HUES6 (cell line): ENCODE results near the gene GPATCH8.

Experiments used
- H3K27ac ChIP-seq: 2 replicates; pipeline ENCODE4 v1.7.0; 2013; ENCODE audit warnings: low read depth, mild to moderate bottlenecking, low read length, inconsistent platforms
- H3K27me3 ChIP-seq: 2 replicates; pipeline ENCODE4 v1.6.1; 2013; ENCODE audit warnings: low read length; ENCODE audit not compliant: control insufficient read depth, insufficient read depth
- H3K36me3 ChIP-seq: 2 replicates; pipeline ENCODE4 v1.6.1; 2013; ENCODE audit warnings: low read length; ENCODE audit not compliant: control insufficient read depth, insufficient read depth
- H3K4me1 ChIP-seq: 2 replicates; pipeline ENCODE4 v1.6.1; 2013; ENCODE audit warnings: low read length; ENCODE audit not compliant: control insufficient read depth, insufficient read depth
- H3K4me3 ChIP-seq: 2 replicates; pipeline ENCODE4 v1.5.1; 2013; ENCODE audit warnings: low read depth, low read length
- H3K9ac ChIP-seq: one replicate; pipeline ENCODE4 v1.6.1; 2013; ENCODE audit warnings: mild to moderate bottlenecking, low read length
- H3K9me3 ChIP-seq: 2 replicates; pipeline ENCODE4 v1.6.1; 2013; ENCODE audit warnings: low read depth, low read length; ENCODE audit not compliant: control insufficient read depth, insufficient read depth

GPATCH8 gene

DNA sequence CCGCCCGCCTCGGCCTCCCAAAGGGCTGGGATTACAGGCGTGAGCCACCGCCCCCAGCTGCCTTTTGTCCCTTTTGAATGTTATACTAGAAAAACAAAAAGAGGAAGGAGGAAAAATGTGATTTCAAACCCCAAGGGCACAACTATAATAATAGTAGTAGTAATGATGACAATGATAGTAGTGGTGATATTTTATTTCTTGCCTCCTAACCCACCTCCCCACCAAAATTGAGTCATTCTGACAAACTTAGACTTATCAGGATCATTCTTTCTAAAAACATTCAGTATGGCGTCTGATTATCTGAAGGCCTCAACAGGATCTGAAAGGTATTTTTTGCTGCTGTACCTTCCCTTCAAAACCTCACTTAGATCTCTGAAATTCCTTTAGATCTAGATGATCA, 13.6 kb downstream of the GPATCH8 start:
- Histone ChIP-seq H3K36me3 (peaks cover 16% of the 10 kb centered on the region), H3K4me1 (no peaks in the 10 kb centered on the region), H3K9me3 (no peaks in the 10 kb centered on the region), H3K27ac (no peak overlapping the region), H3K4me3 (no peak overlapping the region), H3K9ac (no peak overlapping the region), H3K27me3 (no peaks in the 10 kb centered on the region)

DNA sequence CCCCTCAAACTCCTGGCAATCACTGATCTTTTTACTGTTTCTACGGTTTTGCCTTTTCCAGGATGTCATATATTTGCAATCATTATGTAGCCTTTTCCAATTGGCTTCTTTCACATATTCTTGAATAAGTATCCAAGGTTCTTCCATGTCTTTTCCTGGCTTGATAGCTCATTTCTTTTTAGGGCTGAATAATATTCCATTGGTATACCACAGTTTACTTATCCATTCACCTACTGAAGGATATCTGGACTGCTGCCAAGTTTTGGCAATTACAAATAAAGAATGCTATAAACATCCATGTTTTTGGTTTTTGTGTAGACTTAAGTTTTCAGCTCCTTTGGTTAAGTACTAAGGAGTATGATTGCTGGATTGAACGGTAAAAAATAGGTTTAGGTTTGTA, 16.0 kb downstream of the GPATCH8 start:
- no peak overlapping the region for H3K27ac ChIP-seq
- H3K9me3 ChIP-seq: no peaks in the 10 kb centered on the region
- no peak overlapping the region for H3K9ac ChIP-seq
- no peak overlapping the region for H3K4me3 ChIP-seq
- no peaks in the 10 kb centered on the region for H3K4me1 ChIP-seq
- no peaks in the 10 kb centered on the region for H3K27me3 ChIP-seq
- H3K36me3 ChIP-seq: peaks cover 12% of the 10 kb centered on the region

DNA sequence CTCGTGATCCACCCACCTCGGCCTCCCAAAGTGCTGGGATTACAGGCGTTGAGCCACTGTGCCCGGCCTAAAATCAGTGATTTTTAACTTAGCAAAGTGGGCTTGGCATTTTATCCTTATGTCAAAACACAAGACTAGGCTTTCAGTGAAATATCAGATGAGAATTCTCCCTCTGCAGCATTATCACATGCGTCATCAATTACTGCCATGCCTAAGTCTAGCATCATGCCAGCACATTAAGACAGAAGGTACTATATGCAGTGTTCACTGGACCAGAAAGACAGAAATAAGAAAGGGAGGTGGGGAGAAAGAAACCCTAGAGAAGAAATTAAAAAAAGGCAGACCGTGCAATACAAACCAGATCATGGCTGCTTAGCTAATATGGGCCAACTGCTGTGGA, 29.8 kb downstream of the GPATCH8 start:
- H3K4me3 ChIP-seq: no peak overlapping the region

DNA sequence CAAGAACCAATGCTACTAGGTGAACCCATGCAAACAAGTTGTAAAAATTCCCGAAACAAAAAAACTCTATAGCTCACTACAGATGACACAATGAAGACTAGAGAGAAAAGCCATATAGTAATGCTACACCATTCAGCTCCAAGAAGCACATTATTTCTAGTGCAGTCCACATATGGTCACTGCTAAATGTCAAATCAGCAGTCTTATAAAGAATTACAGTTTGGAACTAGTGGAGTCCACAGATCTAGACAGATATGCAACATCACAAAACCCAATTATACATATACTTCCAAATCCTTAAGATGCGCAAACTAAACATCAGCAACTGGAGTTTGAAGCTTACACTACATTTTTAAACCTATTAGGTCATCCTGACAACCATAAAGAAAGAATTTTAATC, 33.5 kb downstream of the GPATCH8 start:
- no peaks in the 10 kb centered on the region for H3K4me1 ChIP-seq

More for the DNA sequence above, 29.8 kb downstream of the GPATCH8 start:
- H3K9me3 ChIP-seq: no peaks in the 10 kb centered on the region
- H3K4me1 ChIP-seq: no peaks in the 10 kb centered on the region
- no peak overlapping the region for H3K27ac ChIP-seq
- no peak overlapping the region for H3K9ac ChIP-seq
- H3K36me3 ChIP-seq: peaks cover 12% of the 10 kb centered on the region
- no peaks in the 10 kb centered on the region for H3K27me3 ChIP-seq

DNA sequence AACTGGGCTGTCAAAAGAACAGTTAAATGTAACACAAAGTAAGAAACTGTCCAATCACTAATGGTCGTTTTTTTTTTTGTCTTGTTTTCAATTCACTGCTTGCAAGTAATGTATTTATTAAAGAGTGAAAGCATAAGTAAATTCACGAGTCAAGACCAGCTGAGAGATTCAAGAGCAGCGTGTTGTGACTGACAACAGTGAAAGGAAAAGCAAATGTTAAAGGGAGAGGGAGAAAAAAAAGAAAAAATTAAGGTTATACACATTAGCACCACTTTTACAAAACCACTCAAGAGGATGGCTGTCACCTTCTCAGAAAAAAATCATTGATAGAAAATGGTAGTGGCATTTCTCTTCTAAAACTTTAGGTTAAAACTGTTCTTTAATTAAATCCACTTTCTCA, 36.1 kb downstream of the GPATCH8 start:
- Histone ChIP-seq H3K9ac (no peak overlapping the region), H3K9me3 (no peaks in the 10 kb centered on the region), H3K36me3 (peaks cover 21% of the 10 kb centered on the region), H3K27ac (no peak overlapping the region), H3K4me3 (no peak overlapping the region), H3K27me3 (no peaks in the 10 kb centered on the region), H3K4me1 (no peaks in the 10 kb centered on the region)

More for the DNA sequence above, 33.5 kb downstream of the GPATCH8 start:
- Histone ChIP-seq H3K27ac (no peak overlapping the region), H3K9ac (no peak overlapping the region), H3K27me3 (no peaks in the 10 kb centered on the region), H3K4me3 (no peak overlapping the region), H3K9me3 (no peaks in the 10 kb centered on the region), H3K36me3 (peaks cover 17% of the 10 kb centered on the region)

DNA sequence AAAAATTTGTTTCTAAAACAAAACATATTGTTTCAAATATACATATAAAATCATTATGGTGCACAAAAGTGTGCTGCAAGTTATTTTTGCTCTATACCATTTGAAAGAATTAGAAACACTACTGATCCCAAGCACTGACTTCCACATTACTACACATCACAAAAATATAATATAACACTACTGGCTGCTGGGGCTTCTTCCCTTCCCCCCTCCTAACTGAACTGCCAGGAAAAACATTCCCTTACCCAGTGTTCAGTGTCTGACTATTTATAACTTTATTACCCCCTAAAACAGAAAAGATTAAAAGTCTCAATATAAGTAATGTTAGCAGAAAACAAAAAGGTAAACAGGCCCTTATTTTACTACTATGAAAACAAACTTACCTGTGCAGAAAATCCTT, 36.9 kb downstream of the GPATCH8 start:
- Histone ChIP-seq H3K9ac (no peak overlapping the region), H3K27ac (no peak overlapping the region), H3K4me3 (no peak overlapping the region), H3K27me3 (no peaks in the 10 kb centered on the region), H3K36me3 (peaks cover 23% of the 10 kb centered on the region), H3K9me3 (no peaks in the 10 kb centered on the region), H3K4me1 (no peaks in the 10 kb centered on the region)

DNA sequence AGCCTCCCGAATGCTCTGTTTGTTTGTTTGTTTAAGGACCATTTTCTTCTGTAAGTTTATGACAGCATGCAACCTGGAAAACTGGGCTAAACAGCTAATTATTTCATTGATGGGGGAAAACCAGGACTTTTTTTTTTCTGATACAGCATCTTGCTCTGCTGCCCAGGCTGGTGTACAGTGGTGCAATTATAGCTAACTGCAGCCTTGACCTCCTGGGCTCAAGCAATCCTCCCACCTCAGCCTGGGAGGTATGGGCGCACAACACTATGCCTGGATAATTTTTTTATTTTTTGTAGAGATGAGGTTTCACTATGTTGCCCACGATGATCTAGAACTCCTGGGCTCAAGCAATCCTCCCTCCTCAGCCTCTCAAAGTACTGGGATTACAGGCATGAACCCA, 37.3 kb downstream of the GPATCH8 start:
- H3K9me3 ChIP-seq: no peaks in the 10 kb centered on the region
- H3K27me3 ChIP-seq: no peaks in the 10 kb centered on the region
- no peaks in the 10 kb centered on the region for H3K4me1 ChIP-seq
- no peak overlapping the region for H3K4me3 ChIP-seq
- no peak overlapping the region for H3K9ac ChIP-seq
- no peak overlapping the region for H3K27ac ChIP-seq
- peaks cover 23% of the 10 kb centered on the region for H3K36me3 ChIP-seq

DNA sequence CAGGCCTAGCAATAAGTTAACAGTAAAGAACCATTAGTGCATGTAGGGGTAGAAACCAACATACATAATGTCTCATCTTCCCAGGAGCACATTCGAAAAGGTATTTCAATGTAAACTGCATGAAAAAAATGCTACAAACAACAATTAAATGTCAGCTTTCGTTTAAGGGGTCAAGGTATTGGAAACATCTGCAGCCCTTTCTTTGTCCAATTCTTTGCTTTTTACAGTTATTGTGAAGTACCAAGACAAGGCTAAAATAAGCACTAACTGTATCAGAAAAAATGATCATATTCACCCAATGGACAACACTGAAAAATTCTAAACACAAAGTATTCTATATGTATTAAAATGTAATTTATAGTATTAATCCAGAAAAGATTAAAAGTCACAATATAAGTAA, 37.9 kb downstream of the GPATCH8 start:
- peaks cover 23% of the 10 kb centered on the region for H3K36me3 ChIP-seq
- no peak overlapping the region for H3K4me3 ChIP-seq
- H3K9ac ChIP-seq: no peak overlapping the region
- no peak overlapping the region for H3K27ac ChIP-seq
- H3K27me3 ChIP-seq: no peaks in the 10 kb centered on the region
- H3K4me1 ChIP-seq: no peaks in the 10 kb centered on the region
- no peaks in the 10 kb centered on the region for H3K9me3 ChIP-seq

DNA sequence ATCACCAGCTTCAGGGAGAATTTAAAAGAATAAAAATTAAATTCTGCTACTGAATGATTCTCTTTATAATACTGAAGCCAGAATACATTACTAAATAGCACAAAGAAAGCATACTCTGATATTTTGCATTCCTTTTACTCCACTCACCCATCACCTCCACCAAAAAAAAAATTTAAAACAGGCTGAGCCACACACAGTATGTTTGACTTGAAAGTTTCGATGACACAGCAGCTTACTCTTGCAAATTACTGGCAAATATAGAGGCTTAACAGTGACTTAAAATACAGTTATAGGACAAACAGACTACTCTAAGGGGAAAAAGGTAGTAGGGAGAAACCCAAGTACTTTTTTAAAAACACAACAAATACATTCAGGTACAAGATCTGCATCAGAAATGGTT, 39.2 kb downstream of the GPATCH8 start:
- Histone ChIP-seq H3K27me3 (no peaks in the 10 kb centered on the region), H3K9me3 (no peaks in the 10 kb centered on the region), H3K4me1 (no peaks in the 10 kb centered on the region), H3K4me3 (no peak overlapping the region), H3K27ac (no peak overlapping the region), H3K9ac (no peak overlapping the region), H3K36me3 (peaks cover 23% of the 10 kb centered on the region)

DNA sequence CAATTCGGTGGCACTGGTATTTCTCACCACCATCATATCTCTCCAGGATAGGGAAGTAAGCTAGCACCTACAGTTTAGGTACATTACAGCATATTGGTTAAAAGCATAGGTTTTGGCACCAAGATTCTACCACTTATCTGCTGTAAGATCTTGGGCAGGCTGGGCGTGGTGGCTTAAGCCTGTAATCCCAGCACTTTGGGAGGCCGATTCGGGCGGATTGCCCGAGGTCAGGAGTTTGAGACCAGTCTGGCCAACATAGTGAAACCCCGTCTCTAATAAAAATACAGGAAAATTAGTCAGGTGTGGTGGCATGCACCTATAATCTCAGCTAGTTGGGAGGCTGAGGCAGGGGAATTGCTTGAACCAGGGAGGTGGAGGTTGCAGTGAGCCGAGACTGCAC, 51.4 kb downstream of the GPATCH8 start:
- Histone ChIP-seq H3K9ac (no peak overlapping the region), H3K27ac (no peak overlapping the region), H3K27me3 (no peaks in the 10 kb centered on the region), H3K4me3 (no peak overlapping the region), H3K36me3 (no peaks in the 10 kb centered on the region; the same call in 1 of the 2 replicates), H3K4me1 (no peaks in the 10 kb centered on the region), H3K9me3 (no peaks in the 10 kb centered on the region)

DNA sequence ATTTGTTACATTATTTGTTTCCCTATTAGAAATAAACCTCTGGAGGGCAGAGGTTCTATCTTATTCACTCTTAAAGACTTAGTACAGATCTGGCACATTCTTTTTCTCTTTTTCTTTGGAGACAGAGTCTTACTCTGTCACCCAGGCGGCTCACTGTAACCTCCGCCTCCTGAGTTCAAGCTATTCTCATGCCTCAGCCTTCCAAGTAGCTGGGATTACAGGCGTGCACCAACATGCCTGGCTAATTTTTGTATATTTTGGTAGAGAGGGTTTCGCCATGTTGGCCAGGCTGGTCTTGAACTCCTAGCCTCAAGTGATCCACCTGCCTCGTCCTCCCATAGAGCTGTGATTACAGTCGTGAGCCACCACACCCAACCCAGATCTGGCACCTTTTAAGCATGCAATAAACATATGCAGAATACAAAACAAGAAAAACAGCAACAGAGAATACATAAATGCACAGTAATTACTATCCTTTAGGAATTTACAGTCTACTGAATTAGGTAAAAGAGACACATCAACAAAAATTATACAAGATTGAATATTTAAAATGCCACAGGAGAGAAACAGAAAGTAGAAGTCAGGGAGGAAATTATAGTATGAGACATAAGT, 52.1 kb downstream of the GPATCH8 start:
- no peaks in the 10 kb centered on the region for H3K27me3 ChIP-seq
- no peak overlapping the region for H3K9ac ChIP-seq
- no peaks in the 10 kb centered on the region for H3K4me1 ChIP-seq
- H3K9me3 ChIP-seq: no peaks in the 10 kb centered on the region
- H3K36me3 ChIP-seq: no peaks in the 10 kb centered on the region; the same call in 1 of the 2 replicates
- H3K27ac ChIP-seq: no peak overlapping the region
- H3K4me3 ChIP-seq: no peak overlapping the region

DNA sequence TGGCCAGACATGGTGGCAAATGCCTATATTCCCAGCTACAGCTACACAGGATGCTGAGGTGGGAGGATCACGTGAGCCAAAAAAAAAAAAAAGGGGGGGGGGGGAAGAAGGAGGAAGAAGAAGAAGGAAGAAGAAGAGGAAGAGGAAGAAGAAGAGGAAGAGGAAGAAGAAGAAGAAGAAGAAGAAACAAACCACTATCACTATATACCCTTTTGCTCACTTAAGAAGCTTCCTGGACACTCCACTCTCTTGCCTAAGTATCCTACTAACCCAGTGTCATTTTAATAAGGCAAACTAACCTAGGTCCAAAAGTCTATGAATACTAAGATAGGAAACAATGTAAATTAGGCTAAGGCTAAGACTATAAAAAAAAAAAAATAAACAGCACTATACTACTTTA, 54.8 kb downstream of the GPATCH8 start:
- H3K27me3 ChIP-seq: no peaks in the 10 kb centered on the region
- no peaks in the 10 kb centered on the region for H3K9me3 ChIP-seq
- H3K9ac ChIP-seq: no peak overlapping the region
- H3K4me1 ChIP-seq: no peaks in the 10 kb centered on the region; the same call in 1 of the 2 replicates
- no peak overlapping the region for H3K4me3 ChIP-seq
- H3K27ac ChIP-seq: no peak overlapping the region
- no peaks in the 10 kb centered on the region for H3K36me3 ChIP-seq
